H1 (cell line): ENCODE data around the gene RSPH6A. TPM values are rescaled to one million over a fixed set of nuclear protein-coding genes. Genes with fewer than 3 reads are reported as not detected.

Source experiments
- CTCF ChIA-PET: fragments of 300-600 bp; sonication (Branson Sonifier 250); formaldehyde crosslinking; loops from one replicate; lab custom pipeline; 2021; ENCODE audit not compliant: partially characterized antibody; lab: Charles Lee
- POLR2A ChIA-PET: fragments of 300-600 bp; sonication (Branson Sonifier 250); formaldehyde crosslinking; loops from one replicate; lab custom pipeline; 2021; ENCODE audit warnings: inconsistent platforms; ENCODE audit not compliant: partially characterized antibody; lab: Charles Lee
- DNase-seq, 2 experiments: peaks; one replicate each; pipeline versions ENCODE4 v3.0.0 to v3.0.0-alpha.2; 2010 to 2022; ENCODE audit warnings: low spot score in 2 of 2, low read depth in 1 of 2, mixed read lengths in 1 of 2
- FAIRE-seq: peaks from 2 replicates; lab custom pipeline; 2011; peaks lifted over from hg19 to GRCh38; lab: Jason Lieb, UNC
- H2AFZ ChIP-seq: 2 replicates; pipeline ENCODE4 v1.8.1; 2012; ENCODE audit warnings: low read length, inconsistent platforms
- H2AK5ac ChIP-seq: 2 replicates; pipeline ENCODE4 v1.6.1; 2013; ENCODE audit warnings: low read depth, low read length
- H2BK120ac ChIP-seq: replicated peaks from 2 replicates; pipeline ENCODE3; 2013; ENCODE audit warnings: low read depth, low read length, inconsistent platforms
- H2BK12ac ChIP-seq: 2 replicates; pipeline ENCODE4 v1.6.1; 2013; ENCODE audit warnings: low read depth, low read length
- H2BK15ac ChIP-seq: 2 replicates; pipeline ENCODE4 v1.6.1; 2013; ENCODE audit warnings: low read length
- H2BK20ac ChIP-seq: 2 replicates; pipeline ENCODE4 v1.6.1; 2013; ENCODE audit warnings: low read length
- H2BK5ac ChIP-seq: 2 replicates; pipeline ENCODE4 v1.6.1; 2013; ENCODE audit warnings: low read depth, low read length
- H3K14ac ChIP-seq: 2 replicates; pipeline ENCODE4 v1.6.1; 2013; ENCODE audit warnings: inconsistent platforms; ENCODE audit not compliant: insufficient read length
- H3K18ac ChIP-seq: 2 replicates; pipeline ENCODE4 v1.6.1; 2013; ENCODE audit warnings: low read length; ENCODE audit errors: extremely low read depth
- H3K23ac ChIP-seq: 2 replicates; pipeline ENCODE4 v1.6.1; 2013; ENCODE audit warnings: inconsistent platforms; ENCODE audit not compliant: insufficient read length
- H3K23me2 ChIP-seq: 2 replicates; pipeline ENCODE4 v1.6.1; 2013; ENCODE audit warnings: low read depth, low read length
- H3K27ac ChIP-seq: 2 replicates; pipeline ENCODE4 v1.6.1; 2011; ENCODE audit warnings: low read depth, low read length, inconsistent platforms
- H3K27me3 ChIP-seq, 4 experiments: replicated peaks in 1 of 4; 1 replicate in 1 of 4; 2 replicates in 3 of 4; pipeline versions ENCODE4 v1.6.1 to v1.8.1; 2011 to 2013; ENCODE audit warnings: low read length in 3 of 4, mild to moderate bottlenecking in 3 of 4, inconsistent platforms in 2 of 4, mixed read lengths in 2 of 4, moderate library complexity in 1 of 4; ENCODE audit not compliant: control insufficient read depth in 3 of 4, insufficient read depth in 3 of 4; ENCODE audit errors: extremely low read depth in 1 of 4
- H3K36me3 ChIP-seq, 4 experiments: 2 replicates each; pipeline versions ENCODE4 v1.6.1 to v1.8.1; 2011 to 2013; ENCODE audit warnings: mild to moderate bottlenecking in 4 of 4, low read length in 3 of 4, moderate library complexity in 2 of 4, control low read depth in 1 of 4, inconsistent platforms in 1 of 4; ENCODE audit not compliant: insufficient read depth in 4 of 4, control insufficient read depth in 2 of 4
- H3K4ac ChIP-seq: replicated peaks from 2 replicates; pipeline ENCODE3; 2013; ENCODE audit warnings: low read length, low read depth, mixed read lengths, inconsistent platforms; ENCODE audit not compliant: insufficient read length
- H3K4me1 ChIP-seq, 4 experiments: replicated peaks in 1 of 4; 1 replicate in 1 of 4; 2 replicates in 3 of 4; pipeline versions ENCODE4 v1.6.1 to v1.8.1; 2011 to 2013; ENCODE audit warnings: low read length in 3 of 4, inconsistent platforms in 2 of 4, mixed read lengths in 1 of 4; ENCODE audit not compliant: insufficient read depth in 4 of 4, control insufficient read depth in 3 of 4
- H3K4me2 ChIP-seq, 2 experiments: 2 replicates each; pipeline versions ENCODE4 v1.6.1 to v1.8.1; 2011 to 2013; ENCODE audit warnings: low read depth in 2 of 2, low read length in 2 of 2, control low read depth in 1 of 2, inconsistent platforms in 1 of 2, mild to moderate bottlenecking in 1 of 2; ENCODE audit not compliant: insufficient read depth in 1 of 2
- H3K4me3 ChIP-seq, 4 experiments: fragments of 200-600, 300-600 bp in 1 of 4; sonication (generic), shearing (Covaris generic), sonication (Bioruptor Twin) in 1 of 4; 2 replicates each; pipeline versions ENCODE4 v1.5.1 to v1.8.1; 2011 to 2016; ENCODE audit warnings: low read length in 4 of 4, low read depth in 3 of 4, control low read depth in 2 of 4, inconsistent platforms in 2 of 4, mild to moderate bottlenecking in 2 of 4, mixed read lengths in 1 of 4, moderate library complexity in 1 of 4; ENCODE audit not compliant: insufficient read depth in 2 of 4; ENCODE audit errors: extremely low read depth in 1 of 4
- H3K56ac ChIP-seq: replicated peaks from 2 replicates; pipeline ENCODE3; 2013; ENCODE audit warnings: low read depth, mild to moderate bottlenecking, mixed read lengths, low read length, inconsistent platforms; ENCODE audit not compliant: insufficient read length
- H3K79me1 ChIP-seq: 2 replicates; pipeline ENCODE4 v1.6.1; 2013; ENCODE audit warnings: low read depth, low read length, control low read depth
- H3K79me2 ChIP-seq, 2 experiments: 2 replicates each; pipeline versions ENCODE4 v1.6.1 to v1.8.1; 2012 to 2013; ENCODE audit warnings: low read length in 2 of 2, mild to moderate bottlenecking in 2 of 2, inconsistent platforms in 1 of 2; ENCODE audit not compliant: insufficient read depth in 2 of 2, control insufficient read depth in 1 of 2
- H3K9ac ChIP-seq, 4 experiments: replicated peaks in 1 of 4; 1 replicate in 1 of 4; 2 replicates in 3 of 4; pipeline versions ENCODE4 v1.6.1 to v1.8.1; 2011 to 2013; ENCODE audit warnings: low read depth in 3 of 4, low read length in 3 of 4, control low read depth in 2 of 4, mild to moderate bottlenecking in 2 of 4, moderate library complexity in 2 of 4, inconsistent platforms in 1 of 4; ENCODE audit errors: extremely low read depth in 1 of 4
- H3K9me3 ChIP-seq, 2 experiments: 2 replicates each; pipeline versions ENCODE4 v1.6.1 to v1.8.1; 2012 to 2013; ENCODE audit warnings: mild to moderate bottlenecking in 2 of 2, moderate library complexity in 2 of 2, control low read depth in 1 of 2, inconsistent platforms in 1 of 2, low read depth in 1 of 2, low read length in 1 of 2, mixed read lengths in 1 of 2; ENCODE audit not compliant: insufficient read depth in 2 of 2
- H4K20me1 ChIP-seq, 2 experiments: replicated peaks in 1 of 2; 2 replicates each; pipeline versions ENCODE3 to v1.8.1; 2011 to 2013; ENCODE audit warnings: inconsistent platforms in 2 of 2, low read length in 2 of 2, mild to moderate bottlenecking in 1 of 2; ENCODE audit not compliant: insufficient read depth in 2 of 2, control insufficient read depth in 1 of 2
- H4K5ac ChIP-seq: 2 replicates; pipeline ENCODE4 v1.6.1; 2013; ENCODE audit warnings: low read length, low read depth, mixed read lengths, inconsistent platforms; ENCODE audit not compliant: insufficient read length
- H4K8ac ChIP-seq: 2 replicates; pipeline ENCODE4 v1.8.0; 2013; ENCODE audit warnings: mild to moderate bottlenecking, moderate library complexity, low read length, inconsistent platforms; ENCODE audit not compliant: insufficient read depth; ENCODE audit errors: extremely low read depth
- H4K91ac ChIP-seq: replicated peaks from 2 replicates; pipeline ENCODE3; 2013; ENCODE audit warnings: low read length, mixed read lengths, inconsistent platforms; ENCODE audit not compliant: insufficient read length
- CBX8 ChIP-seq: fragments of 300-800, 300-1000 bp; sonication (generic); IDR thresholded peaks from 2 replicates; pipeline ENCODE4 v1.7.1; 2016; ENCODE audit warnings: low read depth, low read length, borderline replicate concordance
- CHD1 ChIP-seq: IDR thresholded peaks from 2 replicates; pipeline ENCODE4 v1.6.1; 2012; ENCODE audit warnings: low read depth, low read length, improper control_type of control experiment
- FOSL1 ChIP-seq: IDR thresholded peaks from 2 replicates; pipeline ENCODE4 v1.6.1; 2011; ENCODE audit warnings: mild to moderate bottlenecking, low read depth, low read length, moderate library complexity; ENCODE audit not compliant: insufficient read depth
- JUN ChIP-seq: IDR thresholded peaks from 2 replicates; pipeline ENCODE4 v1.6.1; 2011; ENCODE audit warnings: low read depth, mild to moderate bottlenecking, improper control_type of control experiment, low read length
- MAFK ChIP-seq: IDR thresholded peaks from 2 replicates; pipeline ENCODE4 v1.6.1; 2012; ENCODE audit warnings: low read depth, mild to moderate bottlenecking, improper control_type of control experiment, low read length
- POU5F1 ChIP-seq: IDR thresholded peaks from 2 replicates; pipeline ENCODE4 v1.6.1; 2011; ENCODE audit warnings: low read depth, mild to moderate bottlenecking, low read length, moderate library complexity
- RXRA ChIP-seq: IDR thresholded peaks from 2 replicates; pipeline ENCODE4 v1.6.1; 2011; ENCODE audit warnings: low read depth, mild to moderate bottlenecking, low read length, moderate library complexity; ENCODE audit not compliant: insufficient read depth
- SIX5 ChIP-seq: IDR thresholded peaks from 2 replicates; pipeline ENCODE4 v1.6.1; 2011; ENCODE audit warnings: mild to moderate bottlenecking, low read depth, low read length
- TAF7 ChIP-seq: optimal IDR thresholded peaks from 2 replicates; pipeline ENCODE3; 2011; ENCODE audit warnings: low read depth, mild to moderate bottlenecking, inconsistent platforms, low read length, moderate library complexity, borderline replicate concordance
- ZNF274 ChIP-seq: IDR thresholded peaks from 2 replicates; pipeline ENCODE4 v1.7.0; 2012; ENCODE audit warnings: low read length, borderline replicate concordance; ENCODE audit errors: extremely low read depth
- WGBS, 2 experiments: shearing (Covaris generic) in 1 of 2; methylation state at CpG; one replicate each; pipeline versions ENCODE4 v1.1.6 to v1.1.7; 2013 to 2015; ENCODE audit warnings: low lambda C conversion rate in 2 of 2, mixed read lengths in 2 of 2, inconsistent platforms in 1 of 2, low coverage in 1 of 2, missing lambda C conversion rate in 1 of 2; ENCODE audit not compliant: insufficient replicate concordance in 2 of 2, insufficient coverage in 1 of 2, insufficient read length in 1 of 2; ENCODE audit errors: extremely low coverage in 1 of 2, missing lambda C conversion rate in 1 of 2; 5-methylcytosine and 5-hydroxymethylcytosine counted together
- polyA plus RNA-seq, 7 experiments: library from polyadenylated mRNA; depleted of rRNA in 3 of 7; stranded (reverse) in 5 of 7; unstranded in 2 of 7; fragments of >200 nt in 5 of 7; fragments of 200-250 nt in 2 of 7; gene quantifications; 1 replicate in 5 of 7; 2 replicates in 1 of 7; 4 replicates in 1 of 7; pipeline versions ENCODE4 v1.2.1 to v1.2.3, GENCODE V29; 2011 to 2013; ENCODE audit warnings: missing spikeins in 2 of 7, mixed read lengths in 2 of 7
- total RNA-seq: library from RNA; stranded (reverse); fragmentation: NEBNext Ultra II Directional; extraction: Animal tissue kit (Norgen Biotek cat#: 25700); gene quantifications from 2 replicates; pipeline ENCODE4 v1.2.1, GENCODE V29; 2021
- TF ChIP-seq, protein P1 (sequence below): IDR thresholded peaks from 2 replicates; pipeline ENCODE4 v1.6.1; 2011; ENCODE audit warnings: low read length, improper control_type of control experiment
- TF ChIP-seq, protein P2 (sequence below): IDR thresholded peaks from 2 replicates; pipeline ENCODE4 v1.6.1; 2012; ENCODE audit warnings: inconsistent platforms

Gene RSPH6A
- total and polyA plus RNA-seq, 2 of the 8 experiments (the other 6 are each of a cell fraction or from before 2014, with no cell fraction given) = 0.05 to 0.19 TPM

DNA sequence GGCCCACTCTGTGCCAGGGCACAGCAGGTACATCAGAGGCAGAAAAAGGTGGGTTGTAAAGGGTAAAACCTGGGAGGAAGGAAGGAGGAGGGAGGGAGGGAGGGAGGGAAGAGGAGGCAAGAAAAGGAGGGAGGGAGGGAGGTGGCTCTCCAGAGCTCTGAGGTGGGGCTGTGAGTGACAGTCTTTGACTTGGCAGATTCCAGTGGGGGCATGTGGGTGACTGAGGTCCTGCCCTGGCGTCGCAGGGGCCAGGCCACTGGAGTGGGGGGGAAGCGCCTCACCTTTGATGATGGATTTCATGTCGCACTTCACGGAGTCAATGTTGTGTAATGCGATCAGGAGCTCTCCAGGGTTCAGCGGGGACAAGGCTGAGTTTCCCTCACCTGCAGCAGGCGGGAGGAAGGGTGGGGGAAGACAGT lies 6.0 kb upstream of the RSPH6A start:
- H2BK120ac ChIP-seq = no peak overlapping the region
- H4K8ac ChIP-seq = no peak overlapping the region
- no peaks in the 10 kb centered on the region for H3K79me2 ChIP-seq
- H3K27me3 ChIP-seq = no peaks in the 10 kb centered on the region
- no peak overlapping the region for H3K4me3 ChIP-seq
- CTCF ChIA-PET = interaction anchor here (1.1 to 2.4 kb wide), 4 partner anchors 28 to 62 kb away, joined by 3 to 9 read pairs (median 5); no protein-coding TSS in a partner anchor
- DNase-seq (no peak), FAIRE-seq (no peak)
- no peak overlapping the region for H4K5ac ChIP-seq
- 90% methylated on average over 8 of the region's 8 CpGs; no CpG with 5 or more reads in 1 of the 2 experiments for WGBS, 2 experiments
- H3K4ac ChIP-seq = no peak overlapping the region
- H2BK20ac ChIP-seq = no peak overlapping the region
- H4K20me1 ChIP-seq = peaks cover 2 to 11% of the 10 kb centered on the region in 2 experiments
- no peak overlapping the region for H3K23ac ChIP-seq
- no peak overlapping the region for H4K91ac ChIP-seq
- no peak overlapping the region for H3K9ac ChIP-seq
- H2BK5ac ChIP-seq = no peak overlapping the region
- peaks cover 0 to 17% (median 15%) of the 10 kb centered on the region in 4 experiments; a peak in 6 of 7 replicates for H3K4me1 ChIP-seq
- no peak overlapping the region for H3K14ac ChIP-seq
- no peaks in the 10 kb centered on the region for H3K9me3 ChIP-seq
- no peak overlapping the region for H2BK12ac ChIP-seq
- no peaks in the 10 kb centered on the region; the same call in 1 of the 2 replicates for H3K79me1 ChIP-seq
- no peak overlapping the region for H2AK5ac ChIP-seq
- no peak overlapping the region for H3K56ac ChIP-seq
- H3K4me2 ChIP-seq = no peak overlapping the region
- H3K36me3 ChIP-seq = peaks cover 15 to 44% (median 34%) of the 10 kb centered on the region in 4 experiments
- no peak overlapping the region for H2BK15ac ChIP-seq
- H3K18ac ChIP-seq = peak overlapping the region; percentile 13; the same call in 1 of the 2 replicates
- no peak overlapping the region for H2AFZ ChIP-seq
- POLR2A ChIA-PET = interaction anchor here (0.9 to 12.6 kb wide), 7 partner anchors 8 to 50 kb away, joined by 3 to 175 read pairs (median 5); partner anchors contain the start of genes DMPK, FOXA3 and SIX5
- H3K27ac ChIP-seq = peak overlapping the region; percentile 24; the same call in 1 of the 2 replicates
- peaks cover 8% of the 10 kb centered on the region for H3K23me2 ChIP-seq
- TF ChIP-seq ZNF274 (no peak), FOSL1 (no peak), MAFK (no peak), TAF7 (no peak), CBX8 (no peak), POU5F1 (no peak), SIX5 (no peak), JUN (no peak), RXRA (no peak), CHD1 (no peak)
- TF ChIP-seq, protein P1, sequence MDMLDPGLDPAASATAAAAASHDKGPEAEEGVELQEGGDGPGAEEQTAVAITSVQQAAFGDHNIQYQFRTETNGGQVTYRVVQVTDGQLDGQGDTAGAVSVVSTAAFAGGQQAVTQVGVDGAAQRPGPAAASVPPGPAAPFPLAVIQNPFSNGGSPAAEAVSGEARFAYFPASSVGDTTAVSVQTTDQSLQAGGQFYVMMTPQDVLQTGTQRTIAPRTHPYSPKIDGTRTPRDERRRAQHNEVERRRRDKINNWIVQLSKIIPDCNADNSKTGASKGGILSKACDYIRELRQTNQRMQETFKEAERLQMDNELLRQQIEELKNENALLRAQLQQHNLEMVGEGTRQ = no peak
- TF ChIP-seq, protein P2, sequence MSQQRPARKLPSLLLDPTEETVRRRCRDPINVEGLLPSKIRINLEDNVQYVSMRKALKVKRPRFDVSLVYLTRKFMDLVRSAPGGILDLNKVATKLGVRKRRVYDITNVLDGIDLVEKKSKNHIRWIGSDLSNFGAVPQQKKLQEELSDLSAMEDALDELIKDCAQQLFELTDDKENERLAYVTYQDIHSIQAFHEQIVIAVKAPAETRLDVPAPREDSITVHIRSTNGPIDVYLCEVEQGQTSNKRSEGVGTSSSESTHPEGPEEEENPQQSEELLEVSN = no peak
